GM18519 (cell line): ENCODE results near the gene MPZL1.

ENCODE experiments used
- ATAC-seq: cut with Tn5 transposase; IDR thresholded peaks from one replicate; pipeline ENCODE4 v1.9.1; 2021; ENCODE audit warnings: mild to moderate bottlenecking, moderate library complexity; ENCODE audit not compliant: unreplicated experiment, low FRiP score

The MPZL1 gene

DNA sequence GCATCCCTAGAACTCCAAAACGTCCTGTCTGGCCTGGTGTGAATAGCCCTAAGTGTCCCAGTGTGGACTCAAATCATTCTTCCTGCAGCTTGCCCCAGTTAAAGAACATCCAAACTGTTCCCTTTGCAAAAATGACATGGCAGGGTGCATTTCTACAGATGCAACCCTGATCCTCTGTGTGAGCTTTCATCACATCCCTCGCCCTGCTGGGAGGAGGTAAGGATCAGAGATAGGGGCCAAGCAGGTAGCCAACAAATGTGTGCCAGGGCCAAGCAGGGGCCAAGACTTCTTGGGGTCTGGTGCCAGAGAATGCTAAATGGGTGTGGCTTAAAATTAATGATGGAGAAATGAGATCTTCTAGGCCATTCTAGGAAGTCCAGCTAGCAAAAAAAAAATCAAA, 27.1 kb upstream of the MPZL1 start:
- no peak for ATAC-seq

DNA sequence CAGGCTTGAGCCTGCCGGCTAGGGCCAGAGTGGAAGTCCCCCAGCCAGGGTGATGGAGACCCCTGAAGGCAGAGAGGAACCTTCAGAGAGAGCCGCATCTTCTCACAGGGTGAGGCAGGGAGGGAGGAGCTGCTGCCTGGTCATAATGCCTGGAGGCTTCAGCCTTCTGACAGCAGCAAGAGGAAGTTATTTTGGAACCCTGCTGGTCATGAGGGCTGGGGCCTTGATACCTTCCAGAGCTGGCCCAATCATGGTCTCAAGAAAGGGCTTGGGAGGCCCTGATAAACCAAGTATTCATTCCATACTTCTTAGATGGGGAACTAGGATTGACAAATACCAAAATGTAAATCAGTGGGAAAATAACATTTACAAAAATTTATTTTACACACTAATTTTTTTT, 26.6 kb upstream of the MPZL1 start:
- no peak for ATAC-seq

DNA sequence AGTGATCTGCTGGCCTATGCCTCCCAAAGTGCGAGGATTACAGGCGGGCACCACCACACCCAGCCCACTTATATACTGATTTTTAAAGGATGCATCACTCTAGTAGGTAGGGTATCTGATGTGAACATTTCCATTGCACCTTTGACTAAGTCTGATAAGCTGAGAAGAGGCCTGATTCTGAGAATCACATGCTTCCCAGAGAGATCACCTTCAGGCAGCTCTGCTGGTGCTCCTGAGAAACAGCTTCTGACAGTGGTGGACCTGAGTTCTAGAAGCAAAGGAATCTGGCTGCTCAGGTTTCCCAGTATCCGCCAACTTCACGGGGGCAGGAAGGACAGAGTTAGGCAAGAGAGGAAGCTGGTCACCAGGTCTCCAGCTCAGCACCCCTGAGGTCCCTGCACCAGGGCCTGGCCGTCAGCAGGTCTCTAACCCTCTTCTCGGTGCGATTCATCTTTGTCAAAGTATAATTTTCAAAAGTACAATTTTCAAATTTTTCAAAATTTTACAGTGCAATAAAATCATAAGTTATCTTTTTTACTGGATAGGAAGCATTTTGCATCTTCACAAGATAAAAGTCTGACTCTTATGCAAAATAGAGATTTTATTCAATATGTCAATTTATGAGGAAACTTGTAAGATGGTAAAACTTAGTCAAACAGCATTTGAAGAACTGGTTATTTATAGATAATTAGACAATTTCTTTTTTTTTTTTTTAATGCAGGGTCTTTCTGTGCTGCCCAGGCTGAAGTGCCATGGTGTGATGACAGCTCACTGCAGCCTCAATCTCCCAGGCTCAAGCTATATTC, 25.8 kb upstream of the MPZL1 start:
- ATAC-seq, result no peak

DNA sequence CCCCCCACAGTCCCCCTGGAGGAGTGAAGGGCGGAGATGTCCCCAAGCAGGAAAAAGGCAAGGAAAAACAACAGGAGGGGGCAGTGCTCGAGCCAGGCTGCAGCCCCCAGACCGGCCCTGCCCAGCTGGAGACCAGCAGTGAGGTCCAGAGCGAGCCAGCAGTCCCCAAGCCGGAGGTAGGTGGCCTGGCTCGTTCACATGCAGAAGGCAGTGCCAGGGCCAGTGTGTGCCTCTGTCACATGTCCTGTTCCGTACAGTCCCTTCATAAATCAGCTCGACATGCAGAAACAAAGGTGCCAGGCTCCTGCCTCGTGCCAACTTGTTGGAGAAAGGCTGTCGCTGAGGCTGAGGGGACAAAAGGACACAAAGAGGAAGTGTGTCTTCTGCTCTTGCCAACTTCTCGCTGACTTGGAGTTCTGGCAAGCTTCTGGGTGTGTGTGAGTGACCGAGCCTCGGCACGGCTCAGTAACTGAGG, 24.1 kb upstream of the MPZL1 start:
- ATAC-seq, result no peak

DNA sequence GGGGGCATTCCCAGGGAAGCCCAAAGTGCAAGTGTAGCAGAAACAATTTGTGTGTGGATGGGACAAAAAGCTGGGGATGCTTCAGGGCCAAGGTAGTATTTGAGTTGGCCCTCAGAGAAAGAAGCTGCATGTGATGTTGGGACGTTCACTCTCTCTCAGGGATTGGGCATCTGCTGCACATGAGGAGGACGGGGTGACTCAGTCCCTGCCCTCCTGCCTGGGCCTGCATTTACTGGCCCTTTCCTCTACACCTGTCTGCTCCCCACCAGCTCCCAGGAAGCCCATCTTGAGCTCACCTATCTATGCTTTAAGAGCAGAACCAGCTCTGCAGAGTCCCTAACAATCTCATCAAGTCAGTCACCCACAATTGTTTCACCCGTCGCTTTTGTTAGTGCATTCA, 23.5 kb upstream of the MPZL1 start:
- ATAC-seq, result no peak

DNA sequence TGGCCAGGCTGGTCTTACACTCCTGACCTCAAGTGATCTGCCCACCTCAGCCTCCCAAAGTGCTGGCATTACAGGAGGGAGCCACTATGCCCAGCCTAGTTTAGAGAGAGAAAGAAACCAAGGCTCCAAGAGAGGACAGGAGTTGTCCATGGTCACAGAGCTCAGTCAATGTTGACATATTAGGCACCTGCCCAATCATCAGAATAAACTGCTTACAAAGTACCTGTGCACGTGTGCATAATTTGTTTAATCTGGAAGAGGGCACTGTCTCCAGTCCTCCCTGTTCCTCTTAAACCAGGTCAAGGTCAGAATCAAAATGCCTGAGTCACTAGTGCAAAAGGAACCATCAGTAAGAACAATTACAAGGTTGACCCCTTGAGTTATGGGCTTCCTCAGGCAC, 20.3 kb upstream of the MPZL1 start:
- ATAC-seq, result no peak

DNA sequence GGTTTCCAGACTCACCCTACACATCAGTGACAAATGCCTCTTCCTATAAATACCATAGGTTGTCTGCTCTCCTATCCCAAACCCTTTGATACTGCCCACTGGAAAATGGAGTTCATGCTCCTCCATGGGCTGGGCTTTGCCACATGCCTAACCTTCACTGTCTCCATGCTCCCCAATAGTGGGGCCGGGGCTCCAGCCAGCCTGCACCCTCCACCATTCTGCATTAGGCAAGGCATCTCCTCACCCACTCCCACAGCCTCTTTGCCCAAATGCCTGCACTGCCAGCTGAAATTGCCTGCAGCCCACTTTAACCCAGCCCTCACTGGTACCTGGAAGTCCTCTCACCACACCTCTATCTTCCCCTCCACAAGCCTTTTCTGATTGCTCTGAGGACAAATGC, 18.2 kb upstream of the MPZL1 start:
- no peak for ATAC-seq

DNA sequence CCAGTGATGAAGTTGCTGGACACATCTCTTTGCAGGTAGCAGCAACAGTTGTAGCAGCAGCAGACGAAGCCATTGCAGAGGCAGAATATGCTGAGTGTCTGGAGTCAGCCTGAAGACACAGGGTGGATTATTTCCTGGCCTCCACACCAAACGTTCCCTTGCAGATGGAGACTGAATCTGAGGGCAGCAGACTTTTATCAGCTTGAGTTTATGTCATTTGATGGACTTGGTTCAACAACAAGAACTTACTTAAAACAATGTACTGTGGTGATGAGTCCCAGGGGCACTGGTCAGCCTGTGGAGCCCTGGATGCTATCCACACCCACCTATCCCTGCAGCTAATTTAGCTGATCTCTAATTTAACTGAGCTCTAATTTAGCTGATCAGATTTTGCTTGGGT, 17.1 kb upstream of the MPZL1 start:
- ATAC-seq, result no peak

DNA sequence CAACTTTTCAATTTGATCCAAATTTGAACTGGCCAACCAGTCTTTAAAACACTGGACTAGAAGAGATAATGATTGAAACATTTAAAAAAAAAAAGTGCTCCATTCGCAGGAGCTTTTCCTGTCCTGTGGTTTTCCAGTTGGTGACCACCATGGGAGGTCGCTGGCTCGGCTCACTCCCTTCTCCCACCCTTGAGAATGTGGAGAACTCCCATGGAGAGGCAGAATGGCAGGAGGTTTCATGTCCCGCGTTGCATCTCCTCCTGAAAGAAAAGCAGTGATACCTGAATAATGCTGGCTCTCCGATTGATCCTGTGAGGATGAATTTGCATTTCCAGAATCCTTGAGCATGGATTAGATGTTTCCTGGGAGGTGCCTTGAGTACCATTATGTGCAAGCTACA, 16.5 kb upstream of the MPZL1 start:
- no peak for ATAC-seq

DNA sequence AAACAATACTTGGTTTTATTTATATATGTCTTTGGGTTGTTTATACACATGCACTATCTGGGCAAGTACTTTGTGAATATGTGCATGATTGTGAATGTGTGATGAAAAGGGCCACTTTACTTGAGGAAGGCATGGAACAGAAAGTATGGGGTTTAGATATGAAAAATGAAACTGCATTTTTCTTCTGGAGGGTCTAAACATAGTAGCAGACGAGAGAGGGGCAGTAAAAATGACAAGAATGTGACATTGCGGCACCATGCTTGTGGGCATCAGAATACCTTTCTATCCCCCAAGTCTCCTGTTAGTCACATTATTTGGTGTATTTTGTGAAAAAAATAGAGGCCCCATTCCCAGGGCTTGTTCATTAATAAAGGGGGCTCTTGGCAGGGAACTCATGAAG, 15.4 kb upstream of the MPZL1 start:
- ATAC-seq, result no peak

DNA sequence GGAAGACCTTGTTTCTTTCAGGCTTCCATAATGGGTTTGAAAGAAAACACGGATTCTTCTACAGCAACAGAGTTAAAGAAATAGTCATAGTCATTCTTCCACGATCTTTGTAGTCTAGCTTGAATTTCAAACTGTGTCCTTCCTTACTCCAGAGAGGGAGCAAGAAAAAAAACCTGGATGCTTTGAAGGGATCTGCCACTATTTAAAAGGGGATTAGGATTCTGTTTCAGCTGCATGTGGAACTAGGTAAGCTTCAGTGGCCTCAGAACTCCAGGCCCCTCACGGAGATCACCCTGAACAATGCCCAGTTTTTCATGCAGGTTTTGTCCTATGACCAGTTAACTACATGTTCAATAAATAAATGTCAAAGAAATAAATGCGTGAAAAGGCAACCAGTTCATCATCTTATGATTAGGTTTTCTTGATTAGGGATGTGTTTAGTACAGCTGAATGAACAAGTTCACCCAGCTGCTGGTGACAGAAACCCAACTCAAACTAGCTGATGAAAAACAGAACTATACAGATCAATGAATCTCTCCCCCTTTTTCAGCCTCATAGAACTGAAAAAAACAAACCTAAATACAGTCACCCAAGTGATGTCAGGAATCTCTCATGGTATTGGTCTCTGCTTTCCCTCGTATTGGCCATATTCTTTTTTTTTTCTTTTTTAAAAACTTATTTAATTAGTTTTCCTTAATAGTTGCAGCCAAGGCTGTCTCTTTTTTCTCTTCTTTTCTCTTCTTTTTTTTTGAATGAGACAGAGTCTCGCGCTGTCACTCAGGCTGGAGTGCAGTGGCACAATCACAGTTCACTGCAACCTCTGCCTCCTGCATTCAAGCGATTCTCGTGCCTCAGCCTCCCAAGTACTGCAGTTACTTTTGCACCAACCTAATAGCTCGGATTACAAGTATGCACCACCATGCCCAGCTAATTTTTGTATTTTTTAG, 14.6 kb upstream of the MPZL1 start:
- ATAC-seq, result peak; percentile 47

DNA sequence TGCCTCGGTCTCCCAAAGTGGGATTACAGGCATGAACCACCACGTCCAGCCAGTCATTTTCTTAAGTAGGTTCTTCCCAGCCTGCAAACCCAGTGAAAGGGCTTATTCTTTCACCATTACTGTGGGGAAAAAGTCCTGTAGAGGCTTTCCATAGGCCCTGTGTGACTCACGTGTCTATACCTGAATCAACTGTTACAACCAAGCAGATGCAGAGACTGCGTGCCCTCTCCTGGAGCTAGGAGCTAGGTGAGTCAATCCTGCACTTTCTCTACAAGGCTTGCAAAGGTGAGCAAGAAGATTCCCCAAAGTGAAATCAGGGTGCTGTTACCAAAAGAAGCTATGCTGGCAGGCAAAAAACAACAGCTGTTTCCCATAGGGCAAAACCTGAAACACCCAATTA, 13.8 kb upstream of the MPZL1 start:
- no peak for ATAC-seq

DNA sequence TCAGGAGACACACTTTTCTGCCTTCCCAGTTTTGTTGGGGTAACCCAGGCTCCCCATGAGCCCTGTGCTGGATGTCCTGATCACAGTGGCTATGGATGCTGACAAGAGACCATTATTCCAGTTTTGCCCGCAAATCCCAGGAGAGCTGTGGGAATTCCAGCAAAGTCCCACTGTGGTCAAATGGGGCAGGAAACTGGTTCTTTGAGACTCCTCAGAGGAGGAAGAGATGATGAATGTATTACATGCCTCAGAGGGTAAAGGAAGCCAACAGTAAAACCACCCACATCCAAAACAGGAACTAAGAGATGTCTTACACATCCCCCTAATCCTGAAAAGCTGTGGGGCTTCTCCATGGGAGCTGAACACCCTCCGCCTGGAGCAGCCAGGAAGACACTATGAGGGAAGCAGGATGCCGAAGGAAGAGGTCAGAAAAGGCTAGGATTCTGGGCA, 12.8 kb upstream of the MPZL1 start:
- no peak for ATAC-seq

DNA sequence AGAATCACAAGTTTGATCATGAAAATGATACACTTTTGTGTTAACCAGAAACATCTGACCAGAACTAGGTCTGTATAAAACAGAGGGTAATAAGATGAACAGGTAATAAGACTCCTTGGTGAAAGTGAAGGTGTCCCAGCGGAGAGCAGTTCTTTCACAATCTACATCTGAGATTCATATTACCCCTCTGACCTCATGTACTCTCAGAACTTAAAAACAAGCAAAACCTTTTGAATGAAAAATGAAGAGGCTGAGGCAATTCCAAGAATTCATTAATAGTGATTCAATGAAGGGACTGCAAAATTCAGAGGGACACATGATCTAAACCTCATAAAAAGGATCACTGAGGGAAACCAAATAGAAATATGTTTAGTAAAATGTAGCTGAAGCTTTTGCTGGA, 10.9 kb upstream of the MPZL1 start:
- ATAC-seq, result no peak

DNA sequence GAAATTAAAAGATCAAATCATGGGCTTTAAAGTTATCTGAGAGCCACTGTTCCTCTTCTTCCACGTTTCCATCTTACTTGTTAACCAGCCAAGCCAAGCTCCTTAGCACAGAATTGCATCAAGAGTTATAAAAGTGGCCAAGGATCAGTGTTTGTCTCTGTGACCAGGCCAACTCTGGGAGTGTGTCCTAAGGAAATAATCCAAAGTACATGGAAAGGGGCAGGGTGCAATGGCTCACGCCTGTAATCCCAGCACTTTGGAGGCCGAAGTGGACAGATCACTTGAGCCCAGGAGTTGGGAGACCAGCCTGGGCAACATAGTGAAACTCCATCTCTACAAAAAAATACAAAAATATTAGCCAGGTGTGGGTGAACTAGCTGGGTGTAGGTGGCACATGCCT, 10.0 kb upstream of the MPZL1 start:
- ATAC-seq, result no peak

DNA sequence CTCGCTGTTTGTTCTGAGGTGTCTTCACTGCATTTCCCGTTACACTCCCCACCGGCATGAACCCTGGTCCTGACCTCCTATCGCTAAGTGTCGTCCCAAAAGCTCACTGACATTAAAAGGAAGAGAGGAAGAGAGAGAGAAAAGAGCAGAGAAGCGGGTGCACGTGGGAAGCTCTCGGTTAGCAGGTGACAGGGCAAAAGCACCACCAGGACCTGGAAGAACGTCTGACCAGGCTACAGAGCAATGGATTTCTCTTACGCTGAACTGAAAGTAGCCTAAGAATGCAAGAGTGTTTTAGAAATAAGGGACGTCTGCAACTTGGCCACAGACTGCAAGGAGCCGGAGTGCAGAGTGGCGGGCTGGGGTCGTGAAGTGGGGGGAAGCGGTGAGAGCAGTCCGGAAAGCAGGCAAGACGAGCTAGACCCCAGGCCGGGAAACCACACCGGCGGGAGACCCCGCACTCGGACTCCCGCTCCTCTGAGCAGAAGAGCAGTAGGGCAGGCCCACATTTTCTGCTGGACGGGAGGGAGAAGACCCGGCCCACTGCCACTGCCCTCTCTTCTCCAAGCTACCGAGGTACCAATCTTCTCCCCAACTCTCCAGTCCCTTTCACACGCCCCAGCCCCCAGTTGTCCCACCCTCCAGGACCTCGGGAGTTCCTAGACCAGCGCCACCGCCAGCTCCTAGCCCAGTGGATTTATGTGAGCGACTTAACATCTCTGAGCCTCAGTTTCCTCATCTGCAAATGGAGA, 8.3 kb upstream of the MPZL1 start:
- no peak for ATAC-seq

DNA sequence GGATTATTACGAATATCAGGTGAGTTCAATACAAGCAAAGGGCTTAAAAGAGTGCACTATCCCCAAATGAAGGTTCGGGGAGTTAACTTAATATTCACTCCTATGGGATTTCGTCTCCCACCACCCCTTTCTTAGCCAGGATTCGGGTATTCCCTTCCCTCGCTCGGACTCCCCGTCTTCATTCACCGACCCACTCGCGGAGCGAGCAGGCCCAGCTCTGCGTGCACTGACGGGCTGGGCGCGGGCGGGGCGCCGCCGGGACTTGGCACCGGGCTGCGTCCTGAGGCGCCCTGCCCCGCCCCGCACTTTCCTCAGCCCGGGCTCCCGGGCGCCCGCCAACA, 7.7 kb upstream of the MPZL1 start:
- ATAC-seq, result peak; percentile 29

DNA sequence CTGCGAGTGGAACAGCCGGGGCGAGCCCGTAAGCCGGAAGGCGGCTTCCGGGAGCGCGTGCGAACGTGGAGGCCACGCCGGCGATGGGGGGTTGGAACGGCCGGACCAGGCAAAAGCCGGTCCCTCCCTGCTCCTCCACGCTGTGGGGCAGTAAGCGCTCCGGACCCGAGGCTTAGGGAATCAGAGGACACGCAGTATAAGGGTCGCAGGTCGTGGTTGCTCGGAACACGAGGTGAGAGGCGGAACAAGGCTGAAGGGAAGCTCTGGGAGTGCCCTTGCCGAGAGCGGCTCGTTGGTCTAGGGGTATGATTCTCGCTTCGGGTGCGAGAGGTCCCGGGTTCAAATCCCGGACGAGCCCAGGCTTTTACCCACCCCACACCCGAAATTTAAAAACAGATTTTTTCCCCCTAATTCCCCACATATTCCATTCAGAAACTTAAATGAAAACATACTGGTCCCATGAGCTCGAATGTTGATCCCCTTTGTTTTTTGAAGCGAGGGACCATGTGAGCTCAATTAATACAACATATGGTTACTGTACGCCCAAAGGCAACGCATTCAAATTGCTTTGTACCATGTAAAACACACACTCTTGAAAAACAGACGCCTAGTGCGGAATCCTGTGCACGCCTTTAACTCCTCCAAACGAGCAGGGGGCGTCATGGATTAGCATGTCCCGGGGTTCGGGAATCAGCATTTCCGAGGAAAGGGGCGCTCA, 7.2 kb upstream of the MPZL1 start:
- ATAC-seq, result peak; percentile 34

DNA sequence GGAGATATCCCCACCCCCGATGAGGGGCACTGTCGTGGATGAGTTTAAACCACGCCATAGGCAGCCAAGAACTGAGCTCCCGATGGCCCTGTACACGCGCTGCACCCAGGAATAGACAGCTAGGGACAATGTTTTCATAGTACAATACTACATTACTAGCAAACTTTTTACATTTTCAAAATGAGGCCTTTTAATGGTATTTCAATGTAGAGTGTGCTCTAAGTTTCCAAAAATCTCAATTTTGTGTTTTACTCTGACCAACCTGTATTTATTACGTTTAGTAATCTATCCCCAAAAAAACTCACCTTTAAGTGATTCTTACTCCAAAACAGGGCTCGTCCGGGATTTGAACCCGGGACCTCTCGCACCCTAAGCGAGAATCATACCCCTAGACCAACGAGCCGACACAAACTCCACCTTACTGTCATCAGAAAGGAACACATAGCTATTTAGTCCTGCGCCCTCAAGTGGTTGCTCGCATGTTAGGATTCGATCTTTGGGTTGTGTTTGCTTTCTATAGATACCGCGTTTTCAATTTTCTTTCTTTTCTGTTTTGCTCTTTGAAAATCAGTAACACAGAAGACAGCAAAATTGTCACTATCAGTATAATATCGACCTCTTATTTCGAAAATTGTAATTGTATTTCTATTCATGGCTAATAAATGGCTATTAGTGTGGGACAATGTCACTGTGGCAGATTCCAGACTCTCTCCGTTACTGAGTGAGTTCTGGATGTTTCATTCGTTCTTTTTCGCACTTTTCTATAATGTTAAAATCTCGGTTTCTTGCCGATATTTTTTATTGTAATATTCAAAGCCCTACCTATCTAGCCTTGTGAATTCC, 6.4 kb upstream of the MPZL1 start:
- ATAC-seq, result no peak

DNA sequence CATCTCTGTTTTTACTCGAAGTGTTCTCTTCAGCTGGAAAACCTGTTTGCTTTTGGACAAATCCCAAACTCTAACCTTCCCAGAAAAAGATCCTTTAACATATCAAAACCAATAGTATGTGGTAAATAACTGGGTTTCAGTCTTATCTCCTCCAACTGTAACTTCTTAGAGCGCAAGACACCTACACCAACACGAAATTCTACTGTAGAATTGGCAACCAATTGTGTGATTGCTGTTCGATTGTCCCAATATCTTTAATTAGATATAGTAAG, 5.8 kb upstream of the MPZL1 start:
- no peak for ATAC-seq
